ENCODE measurements around the gene LMO3. TPM values are rescaled to one million over a fixed set of nuclear protein-coding genes. Genes with fewer than 3 reads are reported as not detected.

LMO3 gene
- total and polyA plus RNA-seq, 4 donors, result 0.13 to 1.2 TPM; not detected in 2

GRCh38 chr12:16526693-16527092, 79.3 kb downstream of the LMO3 start:
- TF ChIP-seq GABPA (IDR thresholded peaks at IDR 0.05 in 1 of 2, conservative IDR thresholded peaks at IDR 0.05 in 1 of 2), result no peak
- TF ChIP-seq MAX (IDR thresholded peaks at IDR 0.05), result no peak
- no peak for TF ChIP-seq HNF4G (IDR thresholded peaks at IDR 0.05)
- TF ChIP-seq YY1 (IDR thresholded peaks at IDR 0.05), result no peak
- no peak for TF ChIP-seq RAD21 (IDR thresholded peaks at IDR 0.05)
- TF ChIP-seq FOXA1 (IDR thresholded peaks at IDR 0.05), result no peak
- no peak for TF ChIP-seq HNF4A (conservative IDR thresholded peaks at IDR 0.05)
- TF ChIP-seq ZBTB33 (IDR thresholded peaks at IDR 0.05), result no peak
- TF ChIP-seq SP1 (IDR thresholded peaks at IDR 0.05), result no peak
- no peak for TF ChIP-seq EGR1 (IDR thresholded peaks at IDR 0.05; ENCODE audit: low read depth in 2 of 2)
- no peak for TF ChIP-seq REST (IDR thresholded peaks at IDR 0.05)
- no peaks in the 10 kb centered on the region for H3K9me3 ChIP-seq (ENCODE audit: control insufficient read depth in 4 of 4, low read length in 3 of 4)
- H3K36me3 ChIP-seq (ENCODE audit: control insufficient read depth in 4 of 4, insufficient read depth in 3 of 4, low read depth in 1 of 4, low read length in 3 of 4), result no peaks in the 10 kb centered on the region
- 91% methylated on average over 2 of the region's 2 CpGs for WGBS
- H3K27me3 ChIP-seq (ENCODE audit: control insufficient read depth in 4 of 4, insufficient read depth in 4 of 4, low read length in 3 of 4), result no peaks in the 10 kb centered on the region
- H3K9ac ChIP-seq (ENCODE audit: low read depth in 1 of 2, low read length in 2 of 2), result no peak overlapping the region
- H3K27ac ChIP-seq (ENCODE audit: low read depth in 1 of 2, low read length in 2 of 2), result no peak overlapping the region
- H3K4me3 ChIP-seq (ENCODE audit: low read depth in 1 of 3, low read length in 3 of 3), result no peak overlapping the region
- H3K4me1 ChIP-seq (ENCODE audit: control insufficient read depth in 4 of 4, insufficient read depth in 4 of 4, low read length in 3 of 4), result no peaks in the 10 kb centered on the region
- no peak for DNase-seq (ENCODE audit: low spot score)

- Histone ChIP-seq H3K4me3 (ENCODE audit: low read depth in 1 of 3, low read length in 3 of 3) (no peak overlapping the region), H3K4me1 (ENCODE audit: control insufficient read depth in 4 of 4, insufficient read depth in 4 of 4, low read length in 3 of 4) (no peaks in the 10 kb centered on the region), H3K9ac (ENCODE audit: low read depth in 1 of 2, low read length in 2 of 2) (no peak overlapping the region), H3K36me3 (ENCODE audit: control insufficient read depth in 4 of 4, insufficient read depth in 3 of 4, low read depth in 1 of 4, low read length in 3 of 4) (no peaks in the 10 kb centered on the region), H3K27ac (ENCODE audit: low read depth in 1 of 2, low read length in 2 of 2) (no peak overlapping the region), H3K9me3 (ENCODE audit: control insufficient read depth in 4 of 4, low read length in 3 of 4) (no peaks in the 10 kb centered on the region), H3K27me3 (ENCODE audit: control insufficient read depth in 4 of 4, insufficient read depth in 4 of 4, low read length in 3 of 4) (no peaks in the 10 kb centered on the region)
- no peak for TF ChIP-seq HNF4A (conservative IDR thresholded peaks at IDR 0.05)
- no peak for TF ChIP-seq TAF1 (conservative IDR thresholded peaks at IDR 0.05)
- TF ChIP-seq REST (IDR thresholded peaks at IDR 0.05), result no peak
- TF ChIP-seq YY1 (IDR thresholded peaks at IDR 0.05), result no peak
- no peak for TF ChIP-seq ZBTB33 (IDR thresholded peaks at IDR 0.05)
- TF ChIP-seq HNF4G (IDR thresholded peaks at IDR 0.05), result no peak
- TF ChIP-seq ATF3 (IDR thresholded peaks at IDR 0.05), result no peak
- TF ChIP-seq MAX (IDR thresholded peaks at IDR 0.05), result no peak
- TF ChIP-seq RXRA (IDR thresholded peaks at IDR 0.05), result no peak
- 77% methylated on average over 1 of the region's 1 CpG for WGBS
- no peak for DNase-seq (ENCODE audit: low spot score)
Observed at GRCh38 chr12:16524378-16524777, 81.6 kb downstream of the LMO3 start.

Measured in liver (tissue), 9 donors.